EL (cell line): ENCODE measurements around the gene ATG2B.
"Not testable (repeated sequence)": the region's sequence is repeated elsewhere in the genome, so short reads cannot be mapped to it uniquely, and the experiment has no call there.

ENCODE experiments used
- DNase-seq: peaks from one replicate; pipeline ENCODE4 v3.0.0-alpha.2; 2016

The ATG2B gene

DNA sequence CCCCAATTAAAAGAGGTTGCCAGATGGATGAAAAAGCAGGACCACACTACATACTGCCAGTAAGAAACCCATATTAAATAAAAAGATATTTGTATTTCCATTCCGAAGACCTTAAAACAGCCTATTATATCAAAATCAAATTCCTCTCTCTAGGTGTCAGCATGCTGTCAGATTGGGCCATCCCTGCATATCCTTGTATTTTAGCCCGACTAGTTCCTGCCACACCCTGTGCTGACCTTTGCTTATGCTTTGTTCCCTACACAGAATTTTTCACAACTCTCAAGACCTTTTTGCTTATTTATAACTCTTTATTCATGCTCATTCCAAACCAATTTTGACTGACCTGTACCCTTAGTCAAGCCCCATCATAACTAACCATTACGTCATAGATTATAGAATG is 13.0 kb upstream of the ATG2B start:
- no peak for DNase-seq

DNA sequence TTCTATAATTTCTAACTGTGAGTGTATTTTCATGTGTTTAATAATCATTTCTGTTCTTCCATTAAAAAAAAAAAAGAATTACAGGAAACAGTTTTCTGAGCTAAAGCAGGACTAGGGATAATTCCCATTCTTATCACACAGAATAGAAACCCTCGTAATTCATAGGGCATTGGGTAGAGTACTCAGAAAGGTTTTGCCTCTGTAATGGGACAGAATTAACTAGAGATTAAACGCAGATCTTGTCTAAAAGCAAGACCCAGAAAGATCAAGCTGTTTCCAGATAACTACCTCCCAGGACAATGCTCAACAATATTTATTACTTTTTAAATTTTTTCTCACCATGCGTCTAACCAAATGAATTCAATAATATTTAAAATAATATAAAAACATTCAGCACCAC is 10.4 kb upstream of the ATG2B start:
- no peak for DNase-seq

DNA sequence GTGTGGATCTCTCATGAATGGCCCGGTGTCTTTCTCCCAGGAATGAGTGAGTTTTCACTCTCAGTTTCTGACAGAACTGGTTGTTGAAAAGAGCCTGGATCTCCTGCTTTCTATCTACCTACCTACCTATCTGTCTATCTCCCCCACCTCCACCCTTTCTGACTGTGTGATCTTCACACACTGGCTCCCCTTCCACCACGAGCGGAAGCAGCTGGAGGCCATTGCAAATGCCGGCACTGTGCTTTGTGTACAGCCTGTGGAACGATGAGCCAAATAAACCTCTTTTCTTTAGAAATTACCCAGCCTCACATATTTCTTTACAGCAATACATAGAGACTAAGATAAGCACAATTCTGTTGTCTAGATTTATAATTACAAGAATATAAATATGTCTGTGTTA is 7.4 kb upstream of the ATG2B start:
- no peak for DNase-seq

DNA sequence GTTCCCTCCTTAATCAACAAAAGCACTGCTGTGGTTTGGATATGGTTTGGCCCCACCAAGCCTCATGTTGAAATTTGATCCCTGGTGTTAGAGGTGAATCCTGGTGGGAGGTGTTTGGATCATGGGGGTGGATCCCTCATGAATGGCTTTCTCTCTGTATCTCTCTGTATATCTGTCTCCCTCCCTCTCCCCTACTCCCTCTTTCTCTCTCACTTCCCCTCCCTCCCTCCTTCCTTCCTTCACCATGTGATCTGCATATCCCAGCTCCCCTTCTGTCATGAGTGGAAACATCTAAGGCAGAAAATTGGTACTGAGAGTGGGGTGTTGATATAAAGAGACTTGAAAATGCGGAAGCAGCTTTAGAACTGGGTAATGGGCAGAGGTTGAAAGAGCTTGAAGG is 5.4 kb upstream of the ATG2B start:
- no peak for DNase-seq

DNA sequence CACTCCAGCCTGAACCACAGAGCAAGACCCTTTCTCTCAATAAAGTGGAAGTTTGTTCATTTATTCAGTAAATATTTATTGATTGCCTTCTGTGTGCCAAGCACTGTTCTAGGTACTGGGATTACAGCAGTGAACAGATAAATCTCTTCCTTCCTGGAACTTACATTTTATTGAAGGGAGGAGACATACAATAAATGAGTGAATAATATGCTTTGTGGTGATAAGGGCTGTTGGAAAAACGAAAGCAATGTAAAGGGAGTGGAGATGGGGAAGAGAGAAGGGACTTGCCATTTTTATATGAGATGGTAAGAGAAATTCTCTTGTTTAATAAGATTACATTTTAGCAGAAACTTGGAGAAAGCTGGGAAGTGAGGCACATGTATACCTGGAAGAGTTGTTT is 1.8 kb upstream of the ATG2B start:
- no peak for DNase-seq

DNA sequence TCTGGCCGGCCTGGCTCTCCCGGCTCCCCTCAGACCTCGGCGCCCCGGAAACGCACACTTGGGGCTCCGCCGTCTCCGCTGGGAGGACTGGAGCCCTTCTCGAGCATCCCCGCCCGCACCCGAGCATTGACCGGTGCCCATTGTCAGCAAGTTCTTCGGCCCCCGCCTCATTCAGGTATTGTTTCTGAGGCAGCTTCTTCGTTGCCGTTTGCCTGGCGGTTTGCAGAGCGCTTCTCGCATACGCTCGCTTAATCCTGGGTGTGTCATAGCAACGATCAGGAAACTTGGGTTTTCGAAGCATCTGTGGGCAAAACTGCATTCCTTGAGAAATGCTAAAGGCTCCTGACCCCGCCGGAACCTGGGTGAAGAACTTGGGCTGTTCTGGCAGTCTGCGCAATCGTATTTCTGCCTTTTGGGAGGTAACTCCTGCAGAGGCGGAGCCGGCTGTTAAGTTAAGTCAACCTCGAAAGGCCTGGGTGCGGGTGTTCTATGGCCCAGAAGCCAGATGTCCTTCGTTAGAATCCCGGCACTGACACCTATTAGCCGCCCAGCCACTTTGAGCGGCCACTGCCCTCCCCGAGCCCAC is 703 bp upstream of the ATG2B start:
- peak; percentile 61 for DNase-seq

DNA sequence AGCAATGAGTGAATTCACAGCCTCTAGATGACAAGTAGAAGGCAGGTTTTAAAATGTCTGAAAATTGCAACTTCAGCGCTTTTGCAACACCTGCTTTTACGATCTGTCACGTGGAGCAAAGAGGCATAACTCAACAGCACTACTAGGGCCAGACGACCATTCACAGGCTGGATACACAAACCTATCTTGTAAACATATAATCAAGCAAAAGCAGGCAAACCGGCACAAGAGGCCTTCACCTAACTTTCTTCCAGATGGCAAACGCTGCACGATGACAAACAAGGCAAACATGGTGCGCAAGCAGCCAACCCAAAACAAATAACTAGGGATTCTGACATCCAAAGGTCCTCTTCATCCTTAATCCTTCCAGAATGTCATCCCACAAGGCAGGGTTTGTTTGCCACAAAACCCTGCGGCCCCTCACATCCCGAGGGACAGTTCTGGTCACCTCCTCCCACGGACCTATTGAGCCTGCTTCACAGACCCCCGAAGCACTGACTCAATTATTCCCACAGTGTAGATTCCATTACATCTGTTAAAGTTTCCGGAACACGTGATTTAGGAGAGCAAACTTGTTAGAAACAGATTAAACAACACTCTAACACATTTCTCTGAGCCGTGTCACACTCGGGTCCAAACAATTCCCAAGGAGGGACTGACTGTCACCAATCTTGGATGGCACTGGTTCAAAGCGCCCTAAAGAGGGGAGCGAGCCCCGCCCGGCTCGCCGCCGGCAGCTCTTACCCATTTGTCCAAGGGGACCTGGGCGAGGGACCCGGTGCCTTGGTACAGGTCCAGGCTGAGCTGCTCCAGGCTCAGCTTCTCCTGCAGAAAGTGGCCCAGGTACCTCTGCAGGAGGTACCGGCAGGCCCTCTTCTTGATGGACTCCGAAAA is 823 bp downstream of the ATG2B start:
- DNase-seq, result peak; percentile 23

DNA sequence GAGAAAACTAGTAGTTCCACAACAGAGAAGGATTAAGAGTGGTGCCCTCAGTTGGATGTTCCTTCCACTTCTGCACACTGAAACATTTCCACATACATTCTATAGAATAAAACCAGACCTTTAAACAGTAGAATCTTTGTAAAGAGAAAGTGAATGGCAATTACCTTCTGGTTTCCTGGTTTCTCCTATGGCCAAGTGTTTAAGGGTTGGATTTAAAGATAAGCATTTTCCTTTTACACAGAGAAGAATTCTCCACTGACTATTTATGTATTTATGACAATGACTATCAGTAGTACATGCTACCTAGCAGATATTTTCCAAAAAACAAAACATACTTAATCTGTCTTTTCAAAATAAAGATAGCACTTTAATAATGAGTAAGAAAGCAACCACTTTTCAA is 3.2 kb downstream of the ATG2B start:
- no peak for DNase-seq

DNA sequence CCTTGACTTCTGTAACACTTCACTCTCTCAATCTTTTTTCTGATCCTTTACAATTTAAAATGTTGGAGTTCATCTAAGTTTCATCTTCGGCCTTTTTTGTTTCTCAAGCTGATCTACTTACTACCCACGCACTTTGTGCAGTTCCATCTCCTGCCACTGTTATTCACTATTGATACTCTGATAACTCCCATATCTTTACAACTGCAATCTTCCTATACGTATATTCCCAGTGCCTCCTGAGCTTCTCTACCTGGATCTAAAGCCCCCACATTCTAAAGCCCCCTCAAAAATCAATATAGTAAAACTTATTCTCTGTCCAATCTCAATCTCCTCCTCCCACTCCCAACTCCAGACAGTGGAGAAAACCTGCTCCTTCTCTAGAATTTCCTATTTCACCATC is 5.9 kb downstream of the ATG2B start:
- no peak for DNase-seq

DNA sequence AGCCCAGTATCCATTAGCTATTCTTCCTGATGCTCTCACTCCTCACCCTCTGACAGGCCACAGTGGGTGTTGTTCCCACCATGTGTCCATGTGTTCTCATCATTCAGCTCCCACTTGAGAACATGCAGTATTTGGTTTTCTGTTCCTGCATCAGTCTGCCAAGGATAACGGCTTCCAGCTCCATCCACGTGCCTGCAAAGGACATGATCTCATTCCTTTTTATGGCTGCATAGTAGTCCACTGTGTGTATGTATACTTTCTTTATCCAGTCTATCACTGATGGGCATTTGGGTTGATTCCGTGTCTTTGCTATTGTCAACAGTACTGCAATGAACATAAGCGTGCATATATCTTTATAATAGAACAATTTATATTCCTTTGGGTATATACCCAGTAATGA is 8.9 kb downstream of the ATG2B start:
- no peak for DNase-seq

DNA sequence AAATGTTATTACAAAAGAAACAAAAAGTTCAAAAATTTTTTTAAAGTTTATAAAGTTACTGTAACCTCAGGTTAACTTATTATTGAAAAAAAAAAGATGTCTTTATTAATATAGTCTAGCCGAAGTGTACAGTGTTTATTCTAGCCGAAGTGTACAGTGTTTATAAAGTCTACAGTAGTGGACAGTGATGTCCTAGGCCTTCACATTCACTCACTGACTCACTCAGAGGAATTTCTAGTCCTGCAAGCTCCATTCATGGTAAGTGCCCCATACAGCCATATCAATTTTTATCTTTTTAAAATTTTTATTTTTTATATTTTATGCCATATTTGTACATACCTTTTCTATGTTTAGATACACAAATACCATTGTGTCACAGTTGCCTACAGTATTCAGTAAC is 10.4 kb downstream of the ATG2B start:
- DNase-seq, result peak; percentile 18

DNA sequence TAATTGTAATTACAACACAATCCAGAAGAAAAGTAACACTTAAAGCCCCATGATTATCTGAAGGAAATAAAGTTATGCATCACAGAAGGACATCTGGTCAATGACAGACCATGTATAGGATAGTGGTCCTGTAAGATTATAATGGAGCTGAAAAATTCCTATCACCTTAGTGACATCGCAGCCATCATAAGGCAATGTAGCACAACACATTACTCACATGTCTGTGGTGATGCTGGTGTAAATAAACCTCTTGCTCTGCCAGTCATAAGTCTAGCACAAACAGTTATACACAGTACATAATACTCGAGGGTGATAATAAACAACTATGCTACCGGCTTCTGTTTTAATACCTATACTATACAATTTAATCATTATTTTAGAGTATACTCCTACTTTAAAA is 11.2 kb downstream of the ATG2B start:
- DNase-seq, result peak; percentile 14

DNA sequence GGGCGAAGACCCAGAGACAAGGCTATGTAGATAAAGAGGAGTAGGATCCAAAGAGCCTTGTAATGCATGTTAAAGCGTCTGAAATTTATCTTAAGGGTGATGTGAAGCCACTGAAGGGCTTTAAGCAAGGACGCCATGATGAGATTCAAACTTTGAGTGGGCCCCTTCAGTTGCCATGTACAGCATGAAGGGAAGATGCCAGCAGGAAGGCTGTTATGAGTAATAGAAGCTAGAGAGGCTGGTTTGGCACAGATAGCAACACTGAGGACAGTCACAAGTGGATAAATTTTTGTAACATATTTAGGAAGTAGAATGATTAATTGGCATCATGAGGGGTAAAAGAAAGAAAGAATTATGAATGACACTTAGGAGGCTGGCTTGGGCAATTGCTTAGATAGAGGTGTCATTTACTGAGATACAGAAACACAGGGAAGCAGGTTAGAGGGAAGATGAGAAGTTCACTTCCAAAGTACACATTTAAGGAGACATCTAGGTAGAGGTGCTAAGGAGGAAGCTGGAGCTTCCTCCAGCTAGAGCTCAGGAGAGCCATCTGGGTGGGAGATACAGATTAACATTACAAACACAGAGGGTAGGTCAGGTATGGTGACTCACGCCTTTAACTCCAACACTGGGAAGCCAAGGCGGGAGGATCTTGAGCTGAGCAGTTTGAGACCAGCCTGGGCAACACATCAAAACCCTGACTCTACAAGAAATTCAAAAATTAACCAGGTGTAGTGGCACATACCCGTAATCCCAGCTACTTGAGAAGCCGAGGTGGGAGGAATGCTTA is 13.7 kb downstream of the ATG2B start:
- no peak for DNase-seq

DNA sequence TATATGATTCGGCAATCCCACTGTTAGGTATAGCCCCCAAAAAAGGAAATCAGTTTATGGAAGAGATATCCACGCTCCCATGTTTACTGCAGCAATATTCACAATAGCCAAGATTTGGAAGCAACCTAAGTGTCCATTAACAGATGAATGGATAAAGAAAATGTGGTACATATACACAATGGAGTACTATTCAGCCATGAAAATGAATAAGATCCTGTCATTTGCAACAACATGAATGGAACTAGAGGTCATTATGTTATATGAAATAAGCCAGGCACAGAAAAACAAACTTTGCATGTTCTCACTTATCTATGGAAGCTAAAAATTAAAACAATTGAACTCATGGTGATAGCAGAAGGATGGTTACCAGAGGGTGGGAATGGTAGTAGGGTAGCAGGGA is 15.2 kb downstream of the ATG2B start:
- not testable (repeated sequence) for DNase-seq

DNA sequence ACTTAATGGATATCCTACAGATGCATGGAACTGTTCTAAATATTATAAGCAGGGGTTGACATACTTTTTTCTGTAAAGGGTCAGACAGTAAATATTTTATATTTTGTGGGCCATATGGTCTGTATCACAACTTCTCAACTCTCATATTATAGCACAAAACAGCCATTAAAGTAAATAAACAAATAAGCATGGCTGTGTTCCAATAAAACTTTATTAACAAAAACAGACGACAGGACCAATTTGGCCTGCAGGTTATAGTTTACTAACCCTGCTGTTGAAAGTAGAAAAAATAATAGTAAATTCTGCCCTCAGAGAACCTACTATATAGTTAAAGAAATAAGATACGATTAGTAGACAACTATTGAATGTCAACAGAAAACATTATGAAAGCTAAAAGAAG is 17.5 kb downstream of the ATG2B start:
- no peak for DNase-seq

DNA sequence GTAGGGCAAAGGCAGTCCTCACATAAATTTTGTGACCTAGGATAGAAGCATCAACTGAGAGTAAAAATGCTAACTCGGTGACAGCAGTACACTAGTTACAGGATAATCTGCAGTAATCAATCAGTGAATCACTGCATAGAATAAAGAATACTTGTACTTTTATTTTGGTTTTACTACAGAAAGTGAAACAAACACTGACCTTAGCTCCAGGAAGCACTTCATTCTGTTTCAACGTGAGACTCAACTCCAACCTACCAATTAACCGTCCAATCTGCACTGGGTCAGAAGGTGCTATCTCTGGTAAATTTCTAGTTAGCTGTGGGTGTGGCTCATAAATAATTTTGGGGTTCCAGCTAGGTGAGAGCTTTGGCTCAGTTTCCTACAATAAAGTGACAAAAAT is 21.8 kb downstream of the ATG2B start:
- no peak for DNase-seq

DNA sequence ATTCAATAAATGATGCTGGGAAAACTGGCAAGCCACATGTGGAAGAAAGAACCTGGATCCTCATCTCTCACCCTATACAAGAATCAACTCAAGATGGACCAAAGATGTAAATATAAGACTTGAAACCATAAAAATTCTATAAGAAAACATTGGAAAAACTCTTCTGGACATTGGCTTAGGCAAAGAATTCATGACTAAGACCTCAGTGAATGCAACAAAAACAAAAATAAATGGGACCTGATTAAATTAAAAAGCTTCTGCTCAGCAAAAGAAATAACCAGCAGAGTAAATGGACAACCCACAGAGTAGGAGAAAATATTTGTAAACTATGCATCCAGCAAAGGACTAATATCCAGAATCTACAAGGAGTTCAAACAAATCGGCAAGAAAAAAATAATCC is 24.6 kb downstream of the ATG2B start:
- DNase-seq, result no peak

DNA sequence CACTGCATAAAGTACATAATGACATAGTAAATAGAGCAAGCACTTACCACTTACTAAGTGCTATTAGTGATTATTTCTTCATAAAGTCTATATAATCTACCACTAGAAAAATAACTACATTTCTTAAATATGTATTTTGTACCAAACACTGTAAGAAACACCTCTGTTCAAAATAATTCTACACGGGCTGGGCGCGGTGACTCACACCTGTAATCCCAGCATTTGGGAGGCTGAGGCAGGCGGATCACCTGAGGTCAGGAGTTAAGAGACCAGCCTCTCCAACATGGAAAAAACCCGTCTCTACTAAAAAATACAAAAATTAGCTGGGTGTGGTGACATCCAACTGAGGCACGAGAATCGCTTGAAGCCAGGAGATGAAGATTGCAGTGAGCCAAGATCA is 38.9 kb downstream of the ATG2B start:
- DNase-seq, result no peak

DNA sequence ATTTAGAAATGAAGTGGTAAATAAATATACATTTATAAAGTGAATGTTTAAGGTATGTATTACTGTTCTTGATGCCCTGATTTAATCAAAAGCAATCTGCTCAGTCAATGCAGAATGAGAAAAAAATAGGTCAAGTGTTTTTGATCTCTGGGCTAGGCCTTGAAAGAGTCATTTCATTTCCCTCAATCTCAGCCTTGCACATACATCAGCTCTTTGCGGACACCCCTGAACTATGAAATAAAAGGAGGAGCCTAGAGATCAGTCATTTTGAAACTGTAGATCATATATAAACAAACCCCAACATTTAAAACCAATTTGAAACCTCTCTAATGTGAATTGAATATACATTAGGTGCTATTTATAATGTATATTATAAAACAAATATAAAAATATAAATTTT is 42.5 kb downstream of the ATG2B start:
- no peak for DNase-seq

DNA sequence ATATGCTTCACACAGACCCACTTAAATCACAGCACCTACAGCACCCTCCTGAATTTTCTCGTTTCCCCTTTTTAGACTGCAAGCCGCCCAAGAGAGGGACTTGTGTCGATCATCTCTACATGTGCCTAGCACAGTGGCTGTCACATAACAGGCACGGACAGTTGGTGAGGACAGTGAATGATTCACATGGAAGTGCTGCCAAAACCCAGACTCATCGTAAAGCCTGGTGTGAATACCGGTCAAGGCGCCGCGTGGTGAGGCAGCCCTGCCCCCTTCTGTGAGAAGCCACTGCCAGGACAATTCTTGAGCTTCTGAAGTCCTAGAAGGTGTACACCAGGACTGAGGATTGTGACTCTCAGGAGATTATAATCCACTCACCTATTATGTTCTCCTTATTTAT is 44.3 kb downstream of the ATG2B start:
- no peak for DNase-seq

DNA sequence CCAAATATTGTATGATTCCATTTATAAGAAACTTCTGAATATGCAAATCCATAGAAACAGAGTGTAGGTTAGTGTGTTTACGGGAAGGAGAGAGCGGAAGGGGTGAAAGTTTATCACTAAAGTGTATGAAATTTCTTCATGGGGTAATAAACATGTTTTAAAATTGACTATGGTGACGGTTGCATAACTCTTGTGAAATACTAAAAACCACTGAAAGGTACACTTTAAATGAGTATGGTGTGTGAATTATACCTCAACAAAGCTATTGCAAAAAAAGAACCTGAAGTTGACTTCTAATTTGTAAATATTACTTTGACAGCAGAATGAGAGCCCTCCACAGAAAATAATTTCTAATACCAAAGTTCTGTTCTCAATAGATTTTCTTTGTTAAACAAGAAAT is 47.1 kb downstream of the ATG2B start:
- DNase-seq, result no peak

DNA sequence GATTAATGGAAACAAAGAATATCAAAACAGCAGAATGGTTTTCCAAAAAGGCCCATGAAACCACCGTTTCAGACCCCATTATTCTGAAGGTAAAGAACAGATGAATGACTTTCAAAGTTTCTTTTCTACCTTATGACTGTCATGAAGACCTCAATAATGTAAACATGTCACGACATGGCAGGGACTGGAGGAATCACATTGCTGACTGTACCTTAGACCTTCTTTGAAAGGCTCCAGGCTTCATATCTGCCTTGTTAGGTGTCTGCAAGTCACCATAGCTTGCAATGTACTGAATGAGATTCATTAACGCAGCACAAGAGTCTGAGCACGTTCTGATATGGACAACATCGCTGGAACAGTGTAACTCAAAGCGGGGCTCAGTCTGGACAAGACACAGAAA is 52.2 kb downstream of the ATG2B start:
- DNase-seq, result no peak

DNA sequence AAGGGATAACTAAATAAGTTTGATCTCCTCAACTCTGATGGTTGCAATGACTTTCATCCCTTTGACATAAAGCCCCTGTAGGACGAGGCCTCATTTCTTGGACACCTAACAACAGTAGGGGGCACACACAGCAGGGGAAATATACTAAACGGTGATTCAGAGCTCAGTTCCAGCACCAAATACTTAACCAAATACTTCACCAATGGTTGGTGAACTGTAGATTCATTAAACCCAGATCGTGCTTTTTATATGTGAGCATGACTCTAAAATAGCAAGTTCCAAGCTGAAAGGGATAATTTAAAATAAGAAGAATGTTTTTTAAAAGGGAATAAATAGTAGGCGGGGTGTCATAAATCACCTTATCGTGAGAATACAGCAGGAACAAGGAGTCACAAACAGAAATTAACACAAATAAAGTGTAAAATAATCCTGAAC is 53.2 kb downstream of the ATG2B start:
- DNase-seq, result no peak
